ENCODE results near the gene AAMP.
"Not testable (repeated sequence)": the region's sequence is repeated elsewhere in the genome, so short reads cannot be mapped to it uniquely, and the experiment has no call there.

DNA sequence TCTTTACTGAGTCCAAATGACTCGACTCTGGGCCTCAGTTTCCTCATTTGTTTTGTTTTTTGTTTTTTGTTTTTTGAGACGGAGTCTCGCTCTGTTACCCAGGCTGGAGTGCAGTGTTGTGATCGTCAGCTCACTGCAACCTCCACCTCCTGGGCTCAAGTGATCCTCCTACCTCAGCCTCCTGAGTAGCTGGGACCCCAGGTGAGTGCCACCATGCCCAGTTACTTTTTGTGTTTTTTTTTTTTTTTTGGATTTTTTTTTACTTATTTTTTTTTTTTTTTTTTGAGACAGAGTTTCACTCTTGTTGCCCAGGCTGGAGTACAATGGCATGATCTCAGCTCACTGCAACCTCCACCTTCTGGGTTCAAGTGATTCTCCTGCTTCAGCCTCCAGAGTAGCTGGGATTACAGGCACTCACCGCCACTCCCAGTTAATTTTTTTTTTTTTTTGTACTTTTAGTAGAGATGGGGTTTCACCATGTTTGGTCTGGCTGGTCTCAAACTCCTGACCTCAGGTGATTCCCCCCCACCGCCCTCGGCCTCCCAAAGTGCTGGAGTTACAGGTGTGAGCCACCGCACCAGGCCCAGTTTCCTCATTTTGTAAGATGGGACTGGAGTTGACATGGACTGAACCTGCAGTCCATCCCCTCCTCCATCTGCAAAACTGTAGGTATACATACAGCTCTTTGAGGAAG is 3.4 kb upstream of the AAMP start:
- TF ChIP-seq, protein P1, sequence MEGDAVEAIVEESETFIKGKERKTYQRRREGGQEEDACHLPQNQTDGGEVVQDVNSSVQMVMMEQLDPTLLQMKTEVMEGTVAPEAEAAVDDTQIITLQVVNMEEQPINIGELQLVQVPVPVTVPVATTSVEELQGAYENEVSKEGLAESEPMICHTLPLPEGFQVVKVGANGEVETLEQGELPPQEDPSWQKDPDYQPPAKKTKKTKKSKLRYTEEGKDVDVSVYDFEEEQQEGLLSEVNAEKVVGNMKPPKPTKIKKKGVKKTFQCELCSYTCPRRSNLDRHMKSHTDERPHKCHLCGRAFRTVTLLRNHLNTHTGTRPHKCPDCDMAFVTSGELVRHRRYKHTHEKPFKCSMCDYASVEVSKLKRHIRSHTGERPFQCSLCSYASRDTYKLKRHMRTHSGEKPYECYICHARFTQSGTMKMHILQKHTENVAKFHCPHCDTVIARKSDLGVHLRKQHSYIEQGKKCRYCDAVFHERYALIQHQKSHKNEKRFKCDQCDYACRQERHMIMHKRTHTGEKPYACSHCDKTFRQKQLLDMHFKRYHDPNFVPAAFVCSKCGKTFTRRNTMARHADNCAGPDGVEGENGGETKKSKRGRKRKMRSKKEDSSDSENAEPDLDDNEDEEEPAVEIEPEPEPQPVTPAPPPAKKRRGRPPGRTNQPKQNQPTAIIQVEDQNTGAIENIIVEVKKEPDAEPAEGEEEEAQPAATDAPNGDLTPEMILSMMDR (conservative IDR thresholded peaks at IDR 0.05; ENCODE audit: low read depth in 2 of 2): not testable (repeated sequence)
- not testable (repeated sequence) for TF ChIP-seq EZH2 (IDR thresholded peaks at IDR 0.05; ENCODE audit: low read depth, unreplicated experiment); NANOG (IDR thresholded peaks at IDR 0.05; ENCODE audit: borderline replicate concordance); CREB1 (CRISPR knock-in tag; IDR thresholded peaks at IDR 0.05; ENCODE audit: low read depth); POLR2AphosphoS5 (IDR thresholded peaks at IDR 0.05; ENCODE audit: low read depth); EZH2phosphoT487 (IDR thresholded peaks at IDR 0.05; ENCODE audit: unreplicated experiment)
- TF ChIP-seq, protein P2, sequence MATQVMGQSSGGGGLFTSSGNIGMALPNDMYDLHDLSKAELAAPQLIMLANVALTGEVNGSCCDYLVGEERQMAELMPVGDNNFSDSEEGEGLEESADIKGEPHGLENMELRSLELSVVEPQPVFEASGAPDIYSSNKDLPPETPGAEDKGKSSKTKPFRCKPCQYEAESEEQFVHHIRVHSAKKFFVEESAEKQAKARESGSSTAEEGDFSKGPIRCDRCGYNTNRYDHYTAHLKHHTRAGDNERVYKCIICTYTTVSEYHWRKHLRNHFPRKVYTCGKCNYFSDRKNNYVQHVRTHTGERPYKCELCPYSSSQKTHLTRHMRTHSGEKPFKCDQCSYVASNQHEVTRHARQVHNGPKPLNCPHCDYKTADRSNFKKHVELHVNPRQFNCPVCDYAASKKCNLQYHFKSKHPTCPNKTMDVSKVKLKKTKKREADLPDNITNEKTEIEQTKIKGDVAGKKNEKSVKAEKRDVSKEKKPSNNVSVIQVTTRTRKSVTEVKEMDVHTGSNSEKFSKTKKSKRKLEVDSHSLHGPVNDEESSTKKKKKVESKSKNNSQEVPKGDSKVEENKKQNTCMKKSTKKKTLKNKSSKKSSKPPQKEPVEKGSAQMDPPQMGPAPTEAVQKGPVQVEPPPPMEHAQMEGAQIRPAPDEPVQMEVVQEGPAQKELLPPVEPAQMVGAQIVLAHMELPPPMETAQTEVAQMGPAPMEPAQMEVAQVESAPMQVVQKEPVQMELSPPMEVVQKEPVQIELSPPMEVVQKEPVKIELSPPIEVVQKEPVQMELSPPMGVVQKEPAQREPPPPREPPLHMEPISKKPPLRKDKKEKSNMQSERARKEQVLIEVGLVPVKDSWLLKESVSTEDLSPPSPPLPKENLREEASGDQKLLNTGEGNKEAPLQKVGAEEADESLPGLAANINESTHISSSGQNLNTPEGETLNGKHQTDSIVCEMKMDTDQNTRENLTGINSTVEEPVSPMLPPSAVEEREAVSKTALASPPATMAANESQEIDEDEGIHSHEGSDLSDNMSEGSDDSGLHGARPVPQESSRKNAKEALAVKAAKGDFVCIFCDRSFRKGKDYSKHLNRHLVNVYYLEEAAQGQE (IDR thresholded peaks at IDR 0.05; ENCODE audit: unreplicated experiment): not testable (repeated sequence)
- TF ChIP-seq, protein P3, sequence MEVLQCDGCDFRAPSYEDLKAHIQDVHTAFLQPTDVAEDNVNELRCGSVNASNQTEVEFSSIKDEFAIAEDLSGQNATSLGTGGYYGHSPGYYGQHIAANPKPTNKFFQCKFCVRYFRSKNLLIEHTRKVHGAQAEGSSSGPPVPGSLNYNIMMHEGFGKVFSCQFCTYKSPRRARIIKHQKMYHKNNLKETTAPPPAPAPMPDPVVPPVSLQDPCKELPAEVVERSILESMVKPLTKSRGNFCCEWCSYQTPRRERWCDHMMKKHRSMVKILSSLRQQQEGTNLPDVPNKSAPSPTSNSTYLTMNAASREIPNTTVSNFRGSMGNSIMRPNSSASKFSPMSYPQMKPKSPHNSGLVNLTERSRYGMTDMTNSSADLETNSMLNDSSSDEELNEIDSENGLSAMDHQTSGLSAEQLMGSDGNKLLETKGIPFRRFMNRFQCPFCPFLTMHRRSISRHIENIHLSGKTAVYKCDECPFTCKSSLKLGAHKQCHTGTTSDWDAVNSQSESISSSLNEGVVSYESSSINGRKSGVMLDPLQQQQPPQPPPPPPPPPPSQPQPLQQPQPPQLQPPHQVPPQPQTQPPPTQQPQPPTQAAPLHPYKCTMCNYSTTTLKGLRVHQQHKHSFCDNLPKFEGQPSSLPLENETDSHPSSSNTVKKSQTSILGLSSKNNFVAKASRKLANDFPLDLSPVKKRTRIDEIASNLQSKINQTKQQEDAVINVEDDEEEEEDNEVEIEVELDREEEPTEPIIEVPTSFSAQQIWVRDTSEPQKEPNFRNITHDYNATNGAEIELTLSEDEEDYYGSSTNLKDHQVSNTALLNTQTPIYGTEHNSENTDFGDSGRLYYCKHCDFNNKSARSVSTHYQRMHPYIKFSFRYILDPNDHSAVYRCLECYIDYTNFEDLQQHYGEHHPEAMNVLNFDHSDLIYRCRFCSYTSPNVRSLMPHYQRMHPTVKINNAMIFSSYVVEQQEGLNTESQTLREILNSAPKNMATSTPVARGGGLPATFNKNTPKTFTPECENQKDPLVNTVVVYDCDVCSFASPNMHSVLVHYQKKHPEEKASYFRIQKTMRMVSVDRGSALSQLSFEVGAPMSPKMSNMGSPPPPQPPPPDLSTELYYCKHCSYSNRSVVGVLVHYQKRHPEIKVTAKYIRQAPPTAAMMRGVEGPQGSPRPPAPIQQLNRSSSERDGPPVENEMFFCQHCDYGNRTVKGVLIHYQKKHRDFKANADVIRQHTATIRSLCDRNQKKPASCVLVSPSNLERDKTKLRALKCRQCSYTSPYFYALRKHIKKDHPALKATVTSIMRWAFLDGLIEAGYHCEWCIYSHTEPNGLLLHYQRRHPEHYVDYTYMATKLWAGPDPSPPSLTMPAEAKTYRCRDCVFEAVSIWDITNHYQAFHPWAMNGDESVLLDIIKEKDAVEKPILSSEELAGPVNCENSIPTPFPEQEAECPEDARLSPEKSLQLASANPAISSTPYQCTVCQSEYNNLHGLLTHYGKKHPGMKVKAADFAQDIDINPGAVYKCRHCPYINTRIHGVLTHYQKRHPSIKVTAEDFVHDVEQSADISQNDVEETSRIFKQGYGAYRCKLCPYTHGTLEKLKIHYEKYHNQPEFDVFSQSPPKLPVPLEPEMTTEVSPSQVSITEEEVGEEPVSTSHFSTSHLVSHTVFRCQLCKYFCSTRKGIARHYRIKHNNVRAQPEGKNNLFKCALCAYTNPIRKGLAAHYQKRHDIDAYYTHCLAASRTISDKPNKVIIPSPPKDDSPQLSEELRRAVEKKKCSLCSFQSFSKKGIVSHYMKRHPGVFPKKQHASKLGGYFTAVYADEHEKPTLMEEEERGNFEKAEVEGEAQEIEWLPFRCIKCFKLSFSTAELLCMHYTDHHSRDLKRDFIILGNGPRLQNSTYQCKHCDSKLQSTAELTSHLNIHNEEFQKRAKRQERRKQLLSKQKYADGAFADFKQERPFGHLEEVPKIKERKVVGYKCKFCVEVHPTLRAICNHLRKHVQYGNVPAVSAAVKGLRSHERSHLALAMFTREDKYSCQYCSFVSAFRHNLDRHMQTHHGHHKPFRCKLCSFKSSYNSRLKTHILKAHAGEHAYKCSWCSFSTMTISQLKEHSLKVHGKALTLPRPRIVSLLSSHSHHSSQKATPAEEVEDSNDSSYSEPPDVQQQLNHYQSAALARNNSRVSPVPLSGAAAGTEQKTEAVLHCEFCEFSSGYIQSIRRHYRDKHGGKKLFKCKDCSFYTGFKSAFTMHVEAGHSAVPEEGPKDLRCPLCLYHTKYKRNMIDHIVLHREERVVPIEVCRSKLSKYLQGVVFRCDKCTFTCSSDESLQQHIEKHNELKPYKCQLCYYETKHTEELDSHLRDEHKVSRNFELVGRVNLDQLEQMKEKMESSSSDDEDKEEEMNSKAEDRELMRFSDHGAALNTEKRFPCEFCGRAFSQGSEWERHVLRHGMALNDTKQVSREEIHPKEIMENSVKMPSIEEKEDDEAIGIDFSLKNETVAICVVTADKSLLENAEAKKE (CRISPR knock-in tag; IDR thresholded peaks at IDR 0.05): not testable (repeated sequence)

Measured in GM23338 (cell line).